Endothelial cell of umbilical vein (primary cell): ENCODE results near the gene CXCL6. TPM values are rescaled to one million over a fixed set of nuclear protein-coding genes. Genes with fewer than 3 reads are reported as not detected.

Experiments used
- BruUV-seq: library from RNA; stranded (reverse); fragments of 400-500 nt; replicated peaks from 2 replicates; lab custom pipeline; 2021; lab: Mats Ljungman, UMichigan
- CTCF ChIA-PET: fragments of 300-600, 350-600 bp; sonication (Branson Sonifier 250); formaldehyde crosslinking; loops from one replicate; lab custom pipeline; 2021; ENCODE audit warnings: antibody characterized with exemption, inconsistent platforms; lab: Charles Lee
- POLR2A ChIA-PET: fragments of 300-600, 350-600 bp; sonication (Branson Sonifier 250); formaldehyde crosslinking; loops from one replicate; lab custom pipeline; 2021; ENCODE audit warnings: antibody characterized with exemption, inconsistent platforms; lab: Charles Lee
- DNase-seq: peaks from one replicate; pipeline ENCODE4 v3.0.0-alpha.2; 2011; ENCODE audit warnings: low read depth, low spot score
- FAIRE-seq: peaks from 2 replicates; lab custom pipeline; 2011; peaks lifted over from hg19 to GRCh38; lab: Jason Lieb, UNC
- H2AFZ ChIP-seq: 2 replicates; pipeline ENCODE4 v1.6.0; 2012; ENCODE audit warnings: low read depth, low read length, control low read depth, inconsistent platforms
- H3K27ac ChIP-seq: 2 replicates; pipeline ENCODE4 v1.5.1; 2011; ENCODE audit warnings: low read depth, mild to moderate bottlenecking, control low read depth, low read length, moderate library complexity; ENCODE audit not compliant: insufficient read depth
- H3K27me3 ChIP-seq, 2 experiments: 2 replicates each; pipeline versions ENCODE4 v1.6.0 to v1.6.1; 2011; ENCODE audit warnings: low read length in 2 of 2, mixed read lengths in 1 of 2; ENCODE audit not compliant: control insufficient read depth in 2 of 2, insufficient read depth in 2 of 2
- H3K36me3 ChIP-seq, 2 experiments: 2 replicates in 1 of 2; 3 replicates in 1 of 2; pipeline ENCODE4 v1.5.1; 2011; ENCODE audit warnings: low read length in 2 of 2, mild to moderate bottlenecking in 1 of 2, moderate library complexity in 1 of 2; ENCODE audit not compliant: control insufficient read depth in 2 of 2, insufficient read depth in 2 of 2; ENCODE audit errors: extremely low read depth in 1 of 2
- H3K4me1 ChIP-seq: 3 replicates; pipeline ENCODE4 v1.5.1; 2011; ENCODE audit warnings: mild to moderate bottlenecking, low read length; ENCODE audit not compliant: control insufficient read depth, insufficient read depth; ENCODE audit errors: extremely low read depth
- H3K4me2 ChIP-seq: 2 replicates; pipeline ENCODE4 v1.6.1; 2011; ENCODE audit warnings: low read length, control low read depth, mixed read lengths; ENCODE audit not compliant: insufficient read depth
- H3K4me3 ChIP-seq, 3 experiments: fragments of 200-600 bp in 1 of 3; sonication (generic), shearing (Covaris generic) in 1 of 3; replicated peaks in 1 of 3; 2 replicates each; pipeline ENCODE4 v1.5.1; 2011 to 2016; ENCODE audit warnings: control low read depth in 3 of 3, low read length in 3 of 3, mild to moderate bottlenecking in 2 of 3, inconsistent platforms in 1 of 3, low read depth in 1 of 3, moderate library complexity in 1 of 3; ENCODE audit not compliant: insufficient read depth in 1 of 3
- H3K79me2 ChIP-seq: 2 replicates; pipeline ENCODE4 v1.6.0; 2012; ENCODE audit warnings: low read length, inconsistent platforms; ENCODE audit not compliant: control insufficient read depth, insufficient read depth
- H3K9ac ChIP-seq: replicated peaks from 2 replicates; pipeline ENCODE3; 2011; ENCODE audit warnings: low read length, control low read depth; ENCODE audit not compliant: insufficient read depth; ENCODE audit errors: extremely low read depth
- H3K9me1 ChIP-seq: replicated peaks from 3 replicates; pipeline ENCODE4 v1.6.0; 2011; ENCODE audit warnings: mild to moderate bottlenecking, low read length; ENCODE audit not compliant: control insufficient read depth, insufficient read depth; ENCODE audit errors: extremely low read depth
- H3K9me3 ChIP-seq: replicated peaks from 2 replicates; pipeline ENCODE4 v1.5.1; 2012; ENCODE audit warnings: low read length, inconsistent platforms; ENCODE audit not compliant: control insufficient read depth, insufficient read depth
- H4K20me1 ChIP-seq: replicated peaks from 2 replicates; pipeline ENCODE3; 2011; ENCODE audit warnings: mild to moderate bottlenecking, low read length; ENCODE audit not compliant: control insufficient read depth, insufficient read depth; ENCODE audit errors: extremely low read depth
- EZH2 ChIP-seq: IDR thresholded peaks from 2 replicates; pipeline ENCODE4 v1.6.1; 2012; ENCODE audit warnings: borderline replicate concordance, low read depth, mild to moderate bottlenecking, moderate library complexity, low read length, inconsistent platforms; ENCODE audit not compliant: severe bottlenecking
- FOS ChIP-seq: IDR thresholded peaks from 2 replicates; pipeline ENCODE4 v1.6.1; 2011; ENCODE audit warnings: mild to moderate bottlenecking, low read length, moderate library complexity, borderline replicate concordance; ENCODE audit not compliant: insufficient read depth
- GATA2 ChIP-seq: IDR thresholded peaks from 2 replicates; pipeline ENCODE4 v1.7.0; 2011; ENCODE audit warnings: low read depth, mild to moderate bottlenecking, moderate library complexity, mixed read lengths, low read length; ENCODE audit not compliant: insufficient read length, insufficient read depth
- JUN ChIP-seq: IDR thresholded peaks from 2 replicates; pipeline ENCODE4 v1.6.1; 2011; ENCODE audit warnings: borderline replicate concordance, low read depth; ENCODE audit not compliant: insufficient read length, insufficient read depth
- MYC ChIP-seq: IDR thresholded peaks from one replicate; pipeline ENCODE4 v1.6.1; 2011; ENCODE audit warnings: mild to moderate bottlenecking, low read depth, low read length
- POLR2A ChIP-seq: IDR thresholded peaks from 2 replicates; pipeline ENCODE4 v1.6.1; 2012; ENCODE audit warnings: low read depth, mild to moderate bottlenecking, control low read depth, low read length
- POLR2AphosphoS5 ChIP-seq: IDR thresholded peaks from 2 replicates; pipeline ENCODE4 v1.6.1; 2012; ENCODE audit warnings: low read depth, mild to moderate bottlenecking, control low read depth, low read length, moderate library complexity; ENCODE audit not compliant: insufficient read depth
- dilution Hi-C: fragments of 300-500 bp; cut with MboI; formaldehyde crosslinking; loops from one replicate; pipeline ENCODE4 v1.15.0; 2019; ENCODE audit warnings: low sequenced_read_pairs; ENCODE audit not compliant: extremely low pct_ligation_motif_present
- intact Hi-C: fragments of 100-400 bp; cut with micrococcal nuclease; formaldehyde crosslinking; loops from one replicate; pipeline ENCODE4 v1.10.0; 2022
- polyA plus RNA-seq, 4 experiments: library from polyadenylated mRNA; depleted of rRNA in 3 of 4; stranded (reverse) in 3 of 4; unstranded in 1 of 4; fragments of >200 nt; gene quantifications; 2 replicates each; pipeline versions ENCODE4 v1.2.1 to v1.2.3, GENCODE V29; 2011 to 2012; ENCODE audit warnings: missing spikeins in 1 of 4
- total RNA-seq: library from RNA; stranded (reverse); gene quantifications from 2 replicates; pipeline ENCODE4 v1.2.3, GENCODE V29; 2021
- TF ChIP-seq, protein P1 (sequence below): IDR thresholded peaks from 2 replicates; pipeline ENCODE4 v1.6.1; 2011; ENCODE audit not compliant: insufficient read depth, insufficient read length
- TF ChIP-seq, protein P2 (sequence below), 2 donors: IDR thresholded peaks; 1 replicate in 1 of 2; 2 replicates in 1 of 2; pipeline ENCODE4 v1.5.1; 2011; ENCODE audit warnings: low read length in 2 of 2, mild to moderate bottlenecking in 2 of 2, moderate library complexity in 2 of 2, control low read depth in 1 of 2, inconsistent platforms in 1 of 2, low read depth in 1 of 2; ENCODE audit not compliant: insufficient read depth in 1 of 2; ENCODE audit errors: extremely low read depth in 1 of 2

The CXCL6 gene
- total and polyA plus RNA-seq, 2 donors (not counting 3 experiments of a cell fraction or from before 2014, with no cell fraction given): 0.81 to 1.2 TPM

GRCh38 chr4:73883306-73883705 lies 46.8 kb downstream of the CXCL6 start:
- DNase-seq (peak; percentile 25), FAIRE-seq (no peak)
- peak; percentile 14 for TF ChIP-seq POLR2AphosphoS5
- peak; percentile 3 for TF ChIP-seq JUN
- peak; percentile 73 for TF ChIP-seq FOS
- TF ChIP-seq, protein P1, sequence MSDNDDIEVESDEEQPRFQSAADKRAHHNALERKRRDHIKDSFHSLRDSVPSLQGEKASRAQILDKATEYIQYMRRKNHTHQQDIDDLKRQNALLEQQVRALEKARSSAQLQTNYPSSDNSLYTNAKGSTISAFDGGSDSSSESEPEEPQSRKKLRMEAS: no peak
- ChIA-PET POLR2A (no interaction called here), CTCF (interaction anchor here (1.3 kb wide), 1 partner anchor 15 kb away, joined by 5 read pairs; the partner anchor contains the start of gene CXCL1)
- intact Hi-C loops: no loop called here
- no peak overlapping the region for H3K4me3 ChIP-seq
- dilution Hi-C loops: no loop called here
- no peaks in the 10 kb centered on the region for H4K20me1 ChIP-seq
- H3K4me2 ChIP-seq: peak overlapping the region; percentile 21
- peaks cover 3% of the 10 kb centered on the region for H3K4me1 ChIP-seq
- no peak overlapping the region for H3K27ac ChIP-seq
- no peaks in the 10 kb centered on the region for H3K9me3 ChIP-seq
- H3K9me1 ChIP-seq: no peaks in the 10 kb centered on the region
- H3K36me3 ChIP-seq: no peaks in the 10 kb centered on the region
- H2AFZ ChIP-seq: peak overlapping the region; percentile 56
- H3K79me2 ChIP-seq: no peaks in the 10 kb centered on the region
- H3K27me3 ChIP-seq: no peaks in the 10 kb centered on the region
- no TSS peak for BruUV-seq
- H3K9ac ChIP-seq: no peak overlapping the region

DNA sequence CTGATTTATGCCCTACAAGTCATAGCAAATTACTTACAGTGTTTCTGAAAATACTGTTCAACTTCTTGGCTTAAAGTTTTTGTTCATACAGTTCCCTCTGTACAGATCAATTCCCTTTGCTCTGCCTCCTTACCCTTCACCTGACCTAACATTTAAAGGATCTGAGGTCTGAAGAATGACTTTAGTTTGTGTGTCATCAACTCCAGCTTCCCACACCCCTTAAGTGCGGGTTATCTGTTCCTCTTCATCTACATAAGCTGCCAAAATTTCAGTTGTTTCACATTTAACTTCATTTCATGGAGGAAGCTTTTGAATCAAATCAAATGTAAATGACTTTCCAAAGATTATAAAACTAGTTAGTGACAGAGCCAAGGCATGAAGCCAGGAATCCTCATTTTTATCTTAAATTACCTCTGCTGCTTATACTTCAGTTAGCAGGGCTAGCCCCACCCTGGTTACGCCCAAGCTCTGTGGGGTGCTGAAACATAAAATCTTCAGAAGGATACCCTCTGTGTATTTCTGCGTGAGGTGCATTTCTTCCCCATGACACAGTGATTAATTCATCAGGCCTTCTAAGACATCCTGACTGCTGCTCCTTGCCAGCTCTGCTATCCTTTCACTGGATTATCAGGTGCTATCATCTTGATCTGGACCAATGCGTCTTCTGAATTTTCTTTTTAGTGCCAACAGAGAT lies 49.2 kb downstream of the CXCL6 start:
- Histone ChIP-seq H3K27me3 (no peaks in the 10 kb centered on the region), H3K4me1 (peaks cover 3% of the 10 kb centered on the region), H3K36me3 (no peaks in the 10 kb centered on the region), H3K4me3 (no peak overlapping the region), H3K9me3 (no peaks in the 10 kb centered on the region), H2AFZ (peak overlapping the region; percentile 31), H4K20me1 (no peaks in the 10 kb centered on the region), H3K9me1 (no peaks in the 10 kb centered on the region), H3K79me2 (no peaks in the 10 kb centered on the region), H3K27ac (no peak overlapping the region), H3K4me2 (no peak overlapping the region), H3K9ac (no peak overlapping the region)
- FAIRE-seq (no peak), DNase-seq (no peak)
- BruUV-seq: no TSS peak
- ChIA-PET CTCF (interaction anchor here (1.3 kb wide), 1 partner anchor 249 kb away, joined by 4 read pairs; no protein-coding TSS in a partner anchor), POLR2A (no interaction called here)
- intact Hi-C loops (no loop called here), dilution Hi-C loops (no loop called here)
- TF ChIP-seq JUN: no peak
- no peak for TF ChIP-seq GATA2
- TF ChIP-seq, protein P1: no peak
- TF ChIP-seq, protein P2, sequence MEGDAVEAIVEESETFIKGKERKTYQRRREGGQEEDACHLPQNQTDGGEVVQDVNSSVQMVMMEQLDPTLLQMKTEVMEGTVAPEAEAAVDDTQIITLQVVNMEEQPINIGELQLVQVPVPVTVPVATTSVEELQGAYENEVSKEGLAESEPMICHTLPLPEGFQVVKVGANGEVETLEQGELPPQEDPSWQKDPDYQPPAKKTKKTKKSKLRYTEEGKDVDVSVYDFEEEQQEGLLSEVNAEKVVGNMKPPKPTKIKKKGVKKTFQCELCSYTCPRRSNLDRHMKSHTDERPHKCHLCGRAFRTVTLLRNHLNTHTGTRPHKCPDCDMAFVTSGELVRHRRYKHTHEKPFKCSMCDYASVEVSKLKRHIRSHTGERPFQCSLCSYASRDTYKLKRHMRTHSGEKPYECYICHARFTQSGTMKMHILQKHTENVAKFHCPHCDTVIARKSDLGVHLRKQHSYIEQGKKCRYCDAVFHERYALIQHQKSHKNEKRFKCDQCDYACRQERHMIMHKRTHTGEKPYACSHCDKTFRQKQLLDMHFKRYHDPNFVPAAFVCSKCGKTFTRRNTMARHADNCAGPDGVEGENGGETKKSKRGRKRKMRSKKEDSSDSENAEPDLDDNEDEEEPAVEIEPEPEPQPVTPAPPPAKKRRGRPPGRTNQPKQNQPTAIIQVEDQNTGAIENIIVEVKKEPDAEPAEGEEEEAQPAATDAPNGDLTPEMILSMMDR (IDR thresholded peaks at IDR 0.05; ENCODE audit: extremely low read depth in 1 of 2, insufficient read depth in 1 of 2, low read depth in 1 of 2, low read length in 2 of 2): no peak
- TF ChIP-seq POLR2AphosphoS5: no peak
- no peak for TF ChIP-seq FOS
- TF ChIP-seq MYC: no peak
- TF ChIP-seq POLR2A: no peak
- TF ChIP-seq EZH2: no peak
